Measurements from ENCODE around the gene FAM110C. TPM values are rescaled to one million over a fixed set of nuclear protein-coding genes. Genes with fewer than 3 reads are reported as not detected.

Gene FAM110C
- total and polyA plus RNA-seq, 2 of the 8 experiments (the other 6 are each of a cell fraction or from before 2014, with no cell fraction given): 4.8 to 13.2 TPM

DNA sequence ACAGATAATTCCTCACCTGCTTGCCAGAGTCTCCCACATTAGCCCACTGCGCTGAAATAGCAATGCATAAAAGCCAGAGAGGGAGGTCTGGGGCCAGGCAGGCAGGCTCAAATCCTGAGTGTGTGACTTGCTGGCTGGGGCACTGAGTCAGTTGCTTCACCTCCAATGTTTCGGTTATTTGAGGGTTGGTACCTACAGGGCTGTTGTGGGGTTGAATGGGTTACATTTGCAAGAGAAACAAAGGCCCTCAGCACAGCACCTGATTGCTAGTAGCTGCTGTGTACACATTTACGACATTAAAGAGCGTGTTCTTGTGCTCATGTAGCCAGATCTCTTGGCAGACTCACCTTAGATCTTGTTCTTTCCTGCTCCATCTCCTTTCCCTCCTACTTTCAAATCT lies 34.1 kb upstream of the FAM110C start:
- Histone ChIP-seq H2BK5ac (ENCODE audit: low read depth, low read length) (peak overlapping the region; percentile 15; the same call in 1 of the 2 replicates), H3K4ac (replicated peaks; ENCODE audit: insufficient read length, low read depth, low read length) (no peak overlapping the region), H3K23me2 (ENCODE audit: low read depth, low read length) (no peaks in the 10 kb centered on the region), H3K79me2 (ENCODE audit: control insufficient read depth in 1 of 2, insufficient read depth in 2 of 2, low read length in 2 of 2) (no peaks in the 10 kb centered on the region), H3K36me3 (ENCODE audit: control insufficient read depth in 2 of 4, insufficient read depth in 4 of 4, low read length in 3 of 4) (no peaks in the 10 kb centered on the region), H3K27ac (ENCODE audit: low read depth, low read length) (no peak overlapping the region), H3K14ac (ENCODE audit: insufficient read length) (no peak overlapping the region), H3K4me3 (ENCODE audit: extremely low read depth in 1 of 4, insufficient read depth in 2 of 4, low read depth in 3 of 4, low read length in 4 of 4) (no peak overlapping the region), H3K4me2 (ENCODE audit: insufficient read depth in 1 of 2, low read depth in 2 of 2, low read length in 2 of 2) (peak overlapping the region; percentile 41 to 75), H2BK15ac (ENCODE audit: low read length) (no peak overlapping the region), H2BK12ac (ENCODE audit: low read depth, low read length) (0 out of 2 replicates have a peak overlapping the region, but pooled peaks have one; percentile 45), H2BK120ac (replicated peaks; ENCODE audit: low read depth, low read length) (no peak overlapping the region), H4K5ac (ENCODE audit: insufficient read length, low read depth, low read length) (no peak overlapping the region), H3K18ac (ENCODE audit: extremely low read depth, low read length) (no peak overlapping the region), H3K9ac (replicated peaks in 1 of 4; ENCODE audit: extremely low read depth in 1 of 4, low read depth in 3 of 4, low read length in 3 of 4) (no peak overlapping the region), H3K56ac (replicated peaks; ENCODE audit: insufficient read length, low read depth, low read length) (no peak overlapping the region), H3K9me3 (ENCODE audit: insufficient read depth in 2 of 2, low read depth in 1 of 2, low read length in 1 of 2) (0 out of 4 replicates have a peak, but pooled peaks cover 0 to 2% of the 10 kb centered on the region in 2 experiments), H2BK20ac (ENCODE audit: low read length) (0 out of 2 replicates have a peak overlapping the region, but pooled peaks have one; percentile 0), H3K79me1 (ENCODE audit: low read depth, low read length) (no peaks in the 10 kb centered on the region), H4K8ac (ENCODE audit: extremely low read depth, insufficient read depth, low read length) (no peak overlapping the region), H4K91ac (replicated peaks; ENCODE audit: insufficient read length, low read length) (no peak overlapping the region), H3K4me1 (replicated peaks in 1 of 4; ENCODE audit: control insufficient read depth in 3 of 4, insufficient read depth in 4 of 4, low read length in 3 of 4) (peaks cover 5 to 16% (median 10%) of the 10 kb centered on the region in 4 experiments), H4K20me1 (replicated peaks in 1 of 2; ENCODE audit: control insufficient read depth in 1 of 2, insufficient read depth in 2 of 2, low read length in 2 of 2) (no peaks in the 10 kb centered on the region), H3K23ac (ENCODE audit: insufficient read length) (no peak overlapping the region), H2AK5ac (ENCODE audit: low read depth, low read length) (no peak overlapping the region), H3K27me3 (replicated peaks in 1 of 4; ENCODE audit: control insufficient read depth in 3 of 4, extremely low read depth in 1 of 4, insufficient read depth in 3 of 4, low read length in 3 of 4) (no peaks in the 10 kb centered on the region), H2AFZ (ENCODE audit: low read length) (peak overlapping the region; percentile 89; the same call in 1 of the 2 replicates)
- TF ChIP-seq MAFK (IDR thresholded peaks at IDR 0.05; ENCODE audit: low read depth, low read length): no peak
- no peak for TF ChIP-seq SP4 (IDR thresholded peaks at IDR 0.05; ENCODE audit: low read length)
- no peak for TF ChIP-seq BCL11A (IDR thresholded peaks at IDR 0.05; ENCODE audit: low read depth in 2 of 2, low read length in 2 of 2)
- no peak for TF ChIP-seq SIX5 (IDR thresholded peaks at IDR 0.05; ENCODE audit: low read depth, low read length)
- TF ChIP-seq CTBP2 (IDR thresholded peaks at IDR 0.05; ENCODE audit: borderline replicate concordance, insufficient read depth, insufficient read length, low read length): no peak
- no peak for TF ChIP-seq FOSL1 (IDR thresholded peaks at IDR 0.05; ENCODE audit: insufficient read depth, low read depth, low read length)
- TF ChIP-seq, protein P1, sequence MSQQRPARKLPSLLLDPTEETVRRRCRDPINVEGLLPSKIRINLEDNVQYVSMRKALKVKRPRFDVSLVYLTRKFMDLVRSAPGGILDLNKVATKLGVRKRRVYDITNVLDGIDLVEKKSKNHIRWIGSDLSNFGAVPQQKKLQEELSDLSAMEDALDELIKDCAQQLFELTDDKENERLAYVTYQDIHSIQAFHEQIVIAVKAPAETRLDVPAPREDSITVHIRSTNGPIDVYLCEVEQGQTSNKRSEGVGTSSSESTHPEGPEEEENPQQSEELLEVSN (IDR thresholded peaks at IDR 0.05): no peak
- no peak for TF ChIP-seq GTF2F1 (IDR thresholded peaks at IDR 0.05; ENCODE audit: borderline replicate concordance, low read depth, low read length)
- no peak for TF ChIP-seq TEAD4 (IDR thresholded peaks at IDR 0.05; ENCODE audit: low read depth, low read length)
- TF ChIP-seq NRF1 (IDR thresholded peaks at IDR 0.05; ENCODE audit: low read depth, low read length): no peak
- TF ChIP-seq POU5F1 (IDR thresholded peaks at IDR 0.05; ENCODE audit: low read depth, low read length): no peak
- peak in 1 of 2 experiments; percentile 9 for DNase-seq (ENCODE audit: low read depth in 1 of 2, low spot score in 2 of 2)
- POLR2A ChIA-PET (ENCODE audit: partially characterized antibody): interaction anchor here (1.0 to 1.7 kb wide), 2 partner anchors 26 to 35 kb away, joined by 3 to 4 read pairs; no protein-coding TSS in a partner anchor
- CTCF ChIA-PET (ENCODE audit: partially characterized antibody): interaction anchor here (0.9 to 1.5 kb wide), 3 partner anchors 10 to 60 kb away, joined by 3 to 7 read pairs (median 3); no protein-coding TSS in a partner anchor
- WGBS, 2 experiments (ENCODE audit: extremely low coverage in 1 of 2, insufficient coverage in 1 of 2, insufficient read length in 1 of 2, insufficient replicate concordance in 2 of 2, low coverage in 1 of 2, low lambda C conversion rate in 2 of 2, missing lambda C conversion rate in 1 of 2): 44% methylated on average over 4 of the region's 4 CpGs; no CpG with 5 or more reads in 1 of the 2 experiments
- peak; percentile 72 for FAIRE-seq
